Measurements from ENCODE around the gene NPC1L1. TPM values are rescaled to one million over a fixed set of nuclear protein-coding genes. Genes with fewer than 3 reads are reported as not detected.
A peak's percentile ranks its signal among the peaks of the same experiment; 100 is the strongest.

The NPC1L1 gene
- total RNA-seq, 2 donors from 2014 or later: 0.85 to 2.2 TPM

DNA sequence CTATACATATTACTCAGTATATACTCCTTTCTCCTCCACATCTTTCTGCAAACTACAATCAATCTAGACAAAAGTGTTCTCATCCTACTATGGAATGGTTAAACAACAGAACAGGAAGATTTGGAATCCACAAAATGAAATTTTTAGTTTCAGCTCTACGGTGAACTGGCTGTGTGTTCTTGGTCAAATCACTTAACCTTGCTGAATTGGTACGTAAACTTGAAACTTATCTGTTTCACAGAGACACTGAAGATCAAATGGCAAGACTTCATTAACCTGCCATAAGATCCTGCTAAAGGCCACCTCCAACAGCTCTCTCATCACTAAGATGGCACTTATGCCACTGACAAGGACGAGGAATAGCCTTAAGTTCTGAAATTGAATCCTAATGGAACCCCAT is 52.2 kb downstream of the NPC1L1 start:
- Histone ChIP-seq H3K4me1 (ENCODE audit: control insufficient read depth in 1 of 2, low read depth in 2 of 2) (peaks cover 20 to 55% of the 10 kb centered on the region in 2 donors), H3K9me3 (no peaks in the 10 kb centered on the region), H3K36me3 (peaks cover 8% of the 10 kb centered on the region), H3K4me3 (peak overlapping the region; percentile 86), H3K27me3 (replicated peaks; ENCODE audit: insufficient read depth) (no peaks in the 10 kb centered on the region), H3K27ac (no peak overlapping the region)
- TF ChIP-seq, protein P1, sequence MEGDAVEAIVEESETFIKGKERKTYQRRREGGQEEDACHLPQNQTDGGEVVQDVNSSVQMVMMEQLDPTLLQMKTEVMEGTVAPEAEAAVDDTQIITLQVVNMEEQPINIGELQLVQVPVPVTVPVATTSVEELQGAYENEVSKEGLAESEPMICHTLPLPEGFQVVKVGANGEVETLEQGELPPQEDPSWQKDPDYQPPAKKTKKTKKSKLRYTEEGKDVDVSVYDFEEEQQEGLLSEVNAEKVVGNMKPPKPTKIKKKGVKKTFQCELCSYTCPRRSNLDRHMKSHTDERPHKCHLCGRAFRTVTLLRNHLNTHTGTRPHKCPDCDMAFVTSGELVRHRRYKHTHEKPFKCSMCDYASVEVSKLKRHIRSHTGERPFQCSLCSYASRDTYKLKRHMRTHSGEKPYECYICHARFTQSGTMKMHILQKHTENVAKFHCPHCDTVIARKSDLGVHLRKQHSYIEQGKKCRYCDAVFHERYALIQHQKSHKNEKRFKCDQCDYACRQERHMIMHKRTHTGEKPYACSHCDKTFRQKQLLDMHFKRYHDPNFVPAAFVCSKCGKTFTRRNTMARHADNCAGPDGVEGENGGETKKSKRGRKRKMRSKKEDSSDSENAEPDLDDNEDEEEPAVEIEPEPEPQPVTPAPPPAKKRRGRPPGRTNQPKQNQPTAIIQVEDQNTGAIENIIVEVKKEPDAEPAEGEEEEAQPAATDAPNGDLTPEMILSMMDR (IDR thresholded peaks at IDR 0.05): no peak
- ATAC-seq (ENCODE audit: insufficient number of reproducible peaks, low FRiP score, low read depth) (no peak), DNase-seq (ENCODE audit: low spot score) (no peak)

DNA sequence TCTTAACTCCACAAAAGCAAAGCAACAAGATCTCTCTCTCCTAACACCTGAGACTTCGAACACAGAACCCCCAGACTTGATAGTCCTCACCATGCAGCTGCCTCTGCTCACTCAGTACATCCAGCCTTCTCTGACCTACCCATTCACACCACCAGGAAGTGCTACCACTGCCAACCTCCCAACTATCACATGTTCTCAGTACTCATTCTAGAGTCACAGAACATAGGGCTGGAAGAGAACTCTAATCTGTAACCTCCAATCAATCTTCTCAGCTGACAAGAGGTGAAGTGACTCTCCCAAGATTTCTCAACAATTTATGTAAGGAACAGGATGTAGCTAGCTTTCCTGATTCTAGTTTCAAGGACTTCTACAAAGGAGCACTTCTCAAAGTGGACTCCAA is 54.4 kb downstream of the NPC1L1 start:
- Histone ChIP-seq H3K9me3 (no peaks in the 10 kb centered on the region), H3K36me3 (peaks cover 23% of the 10 kb centered on the region), H3K27me3 (replicated peaks; ENCODE audit: insufficient read depth) (no peaks in the 10 kb centered on the region), H3K27ac (no peak overlapping the region), H3K4me3 (no peak overlapping the region), H3K4me1 (ENCODE audit: control insufficient read depth in 1 of 2, low read depth in 2 of 2) (peaks cover 20 to 55% of the 10 kb centered on the region in 2 donors)
- TF ChIP-seq, protein P1 (IDR thresholded peaks at IDR 0.05): no peak
- no peak for DNase-seq (ENCODE audit: low spot score)
- ATAC-seq (ENCODE audit: insufficient number of reproducible peaks, low FRiP score, low read depth): no peak

DNA sequence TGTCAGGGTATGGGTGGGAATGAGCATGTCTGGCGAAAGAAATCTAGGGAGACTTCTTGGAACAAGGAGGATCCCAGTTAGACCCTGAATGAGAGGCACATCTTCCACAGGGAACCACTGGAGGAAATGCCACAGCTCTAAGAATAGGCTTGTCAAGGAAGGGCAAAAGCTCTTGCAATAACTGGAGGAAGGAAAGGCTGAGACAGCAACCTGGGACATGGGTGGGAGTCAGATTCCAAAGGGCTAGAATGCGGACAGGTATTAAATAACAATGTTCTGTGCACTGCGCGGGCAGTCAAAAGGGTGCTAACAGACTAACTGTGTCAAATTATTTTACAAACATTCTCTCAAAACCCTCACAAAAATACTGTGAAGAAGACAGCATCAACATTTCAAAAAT is 55.1 kb downstream of the NPC1L1 start:
- Histone ChIP-seq H3K4me3 (no peak overlapping the region), H3K4me1 (ENCODE audit: control insufficient read depth in 1 of 2, low read depth in 2 of 2) (peaks cover 20 to 51% of the 10 kb centered on the region in 2 donors), H3K9me3 (no peaks in the 10 kb centered on the region), H3K27ac (no peak overlapping the region), H3K27me3 (replicated peaks; ENCODE audit: insufficient read depth) (no peaks in the 10 kb centered on the region), H3K36me3 (peaks cover 30% of the 10 kb centered on the region)
- DNase-seq (ENCODE audit: low spot score) (no peak), ATAC-seq (ENCODE audit: insufficient number of reproducible peaks, low FRiP score, low read depth) (no peak)
- TF ChIP-seq, protein P1 (IDR thresholded peaks at IDR 0.05): no peak

DNA sequence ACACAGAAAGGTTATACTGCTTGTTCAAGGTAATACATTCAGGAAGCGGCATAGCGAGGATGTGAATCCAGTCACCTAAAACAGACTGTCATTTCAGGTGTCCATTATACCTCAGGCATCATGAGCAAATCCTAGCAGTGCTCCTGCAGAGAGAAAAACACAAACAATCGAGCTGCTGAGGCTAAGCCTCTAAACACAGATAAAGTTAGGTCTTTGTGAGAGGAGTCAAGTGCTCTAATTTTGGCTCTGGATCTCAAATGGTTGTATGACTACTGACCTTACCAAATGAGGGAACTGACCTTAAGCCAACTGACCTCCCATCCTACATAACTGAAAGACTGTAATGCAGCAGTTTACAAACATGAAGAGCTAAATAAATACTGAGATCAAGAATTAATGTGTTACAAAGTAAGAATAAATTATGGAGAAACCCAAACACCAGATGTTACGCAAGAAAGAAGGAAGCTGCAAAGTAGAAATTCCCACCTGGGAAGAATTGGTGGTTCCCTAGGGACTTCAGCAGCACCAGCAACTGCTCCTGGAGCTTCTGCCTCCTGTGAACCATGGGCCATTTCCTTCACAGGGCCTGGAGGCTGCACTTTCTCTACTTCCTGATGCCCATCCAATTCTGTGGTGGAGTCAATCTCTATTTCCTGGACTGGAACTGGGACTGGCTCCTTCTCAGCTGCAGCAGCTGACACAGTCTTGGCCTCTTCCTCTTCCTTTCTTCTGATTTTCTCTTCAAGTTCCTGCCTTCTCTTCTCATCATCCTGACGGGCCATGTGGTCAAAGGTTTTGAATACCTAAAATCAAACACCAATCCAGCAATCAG is 56.4 kb downstream of the NPC1L1 start:
- Histone ChIP-seq H3K36me3 (peaks cover 36% of the 10 kb centered on the region), H3K4me3 (no peak overlapping the region), H3K4me1 (ENCODE audit: control insufficient read depth in 1 of 2, low read depth in 2 of 2) (peaks cover 20 to 51% of the 10 kb centered on the region in 2 donors), H3K27me3 (replicated peaks; ENCODE audit: insufficient read depth) (no peaks in the 10 kb centered on the region), H3K9me3 (no peaks in the 10 kb centered on the region), H3K27ac (no peak overlapping the region)
- ATAC-seq (ENCODE audit: insufficient number of reproducible peaks, low FRiP score, low read depth): no peak
- TF ChIP-seq, protein P1 (IDR thresholded peaks at IDR 0.05): no peak
- no peak for DNase-seq (ENCODE audit: low spot score)

DNA sequence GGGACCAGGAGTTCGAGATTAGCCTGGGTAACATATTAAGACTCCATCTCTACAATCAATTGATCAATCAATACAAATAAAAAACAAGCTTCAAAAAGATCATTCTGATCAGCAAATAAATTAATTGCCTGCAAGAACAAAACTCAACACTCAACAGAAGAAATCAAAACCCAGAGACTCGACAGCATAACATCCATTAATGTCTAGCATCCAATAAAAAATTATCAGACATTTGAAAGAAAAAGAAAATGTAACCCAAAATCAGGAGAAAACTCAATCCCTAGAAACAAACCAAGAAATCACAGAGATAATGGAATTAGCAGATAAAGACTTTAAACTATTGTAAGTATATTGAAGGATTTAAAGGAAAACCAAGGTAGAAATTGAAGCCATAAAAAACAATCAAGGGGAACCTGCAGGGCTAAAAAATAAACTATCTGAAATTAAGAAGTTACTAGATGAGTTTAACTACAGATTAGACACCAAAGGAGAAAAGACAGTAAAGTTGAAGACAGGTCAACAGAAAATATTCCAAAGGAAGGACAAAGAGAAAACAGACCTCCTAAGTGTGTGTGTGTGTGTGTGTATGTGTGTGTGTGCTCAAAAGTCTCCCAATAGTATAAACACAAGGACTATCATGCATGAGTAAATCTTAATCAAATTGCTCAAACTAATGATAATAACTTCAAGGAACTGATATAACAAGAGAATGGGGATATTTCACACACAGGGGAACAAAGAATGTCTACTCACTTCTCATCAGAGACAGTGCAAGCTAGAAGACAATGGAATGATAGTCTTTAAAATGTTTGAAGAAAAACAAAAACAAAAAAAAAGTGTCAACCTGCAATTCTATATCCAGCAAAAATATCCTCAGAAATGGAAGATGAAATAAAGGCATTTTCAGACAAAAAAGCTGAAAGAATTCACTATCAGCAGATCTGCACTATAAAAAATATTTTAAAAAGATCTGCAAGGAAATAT is 58.3 kb downstream of the NPC1L1 start:
- Histone ChIP-seq H3K27me3 (replicated peaks; ENCODE audit: insufficient read depth) (no peaks in the 10 kb centered on the region), H3K4me3 (no peak overlapping the region), H3K27ac (no peak overlapping the region), H3K9me3 (no peaks in the 10 kb centered on the region), H3K36me3 (peaks cover 38% of the 10 kb centered on the region), H3K4me1 (ENCODE audit: control insufficient read depth in 1 of 2, low read depth in 2 of 2) (peaks cover 9 to 32% of the 10 kb centered on the region in 2 donors)
- ATAC-seq (ENCODE audit: insufficient number of reproducible peaks, low FRiP score, low read depth) (no peak), DNase-seq (ENCODE audit: low spot score) (no peak)
- TF ChIP-seq, protein P1 (IDR thresholded peaks at IDR 0.05): no peak
